NCI-H146 (cell line): ENCODE measurements around the gene APLNR.
"Not testable (repeated sequence)": the region's sequence is repeated elsewhere in the genome, so short reads cannot be mapped to it uniquely, and the experiment has no call there.

Source experiments
- DNase-seq: peaks from one replicate; lab custom pipeline; 2025; lab: John Stamatoyannopoulos, UW

The APLNR gene

GRCh38 chr11:57237204-57237681 is at the start of gene APLNR:
Gene APLNR, minus strand, starts transcription at chr11:57237250. Its CDS starts 246 bp downstream, at chr11:57237004.
- no peak for DNase-seq

GRCh38 chr11:57283231-57283990 is 46.4 kb upstream of the APLNR start:
- no peak for DNase-seq

DNA sequence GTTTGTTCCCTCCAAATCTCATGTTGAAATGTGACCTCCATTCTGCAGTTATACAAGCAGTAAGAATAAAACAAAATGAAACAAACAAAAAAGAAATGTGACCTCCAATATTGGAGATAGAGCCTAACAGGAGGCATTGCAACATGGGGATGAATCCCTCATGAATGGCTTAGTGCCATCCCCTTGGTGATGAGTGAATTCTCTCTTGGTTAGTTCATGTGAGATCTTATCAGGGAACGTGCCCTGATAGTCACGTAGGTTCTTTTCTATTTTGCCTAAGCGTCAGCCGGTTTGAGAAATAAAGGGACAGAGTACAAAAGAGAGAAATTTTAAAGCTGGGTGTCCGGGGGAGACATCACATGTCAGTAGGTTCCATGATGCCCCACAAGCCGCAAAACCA is 44.5 kb upstream of the APLNR start:
- DNase-seq, result not testable (repeated sequence)

GRCh38 chr11:57279116-57279515 is 42.1 kb upstream of the APLNR start:
- no peak for DNase-seq

GRCh38 chr11:57278721-57279095 is 41.7 kb upstream of the APLNR start:
- DNase-seq, result peak; percentile 17

GRCh38 chr11:57277845-57278720 is 41.0 kb upstream of the APLNR start:
- peak; percentile 66 for DNase-seq

GRCh38 chr11:57276971-57277675 is 40.1 kb upstream of the APLNR start:
- peak; percentile 21 for DNase-seq

DNA sequence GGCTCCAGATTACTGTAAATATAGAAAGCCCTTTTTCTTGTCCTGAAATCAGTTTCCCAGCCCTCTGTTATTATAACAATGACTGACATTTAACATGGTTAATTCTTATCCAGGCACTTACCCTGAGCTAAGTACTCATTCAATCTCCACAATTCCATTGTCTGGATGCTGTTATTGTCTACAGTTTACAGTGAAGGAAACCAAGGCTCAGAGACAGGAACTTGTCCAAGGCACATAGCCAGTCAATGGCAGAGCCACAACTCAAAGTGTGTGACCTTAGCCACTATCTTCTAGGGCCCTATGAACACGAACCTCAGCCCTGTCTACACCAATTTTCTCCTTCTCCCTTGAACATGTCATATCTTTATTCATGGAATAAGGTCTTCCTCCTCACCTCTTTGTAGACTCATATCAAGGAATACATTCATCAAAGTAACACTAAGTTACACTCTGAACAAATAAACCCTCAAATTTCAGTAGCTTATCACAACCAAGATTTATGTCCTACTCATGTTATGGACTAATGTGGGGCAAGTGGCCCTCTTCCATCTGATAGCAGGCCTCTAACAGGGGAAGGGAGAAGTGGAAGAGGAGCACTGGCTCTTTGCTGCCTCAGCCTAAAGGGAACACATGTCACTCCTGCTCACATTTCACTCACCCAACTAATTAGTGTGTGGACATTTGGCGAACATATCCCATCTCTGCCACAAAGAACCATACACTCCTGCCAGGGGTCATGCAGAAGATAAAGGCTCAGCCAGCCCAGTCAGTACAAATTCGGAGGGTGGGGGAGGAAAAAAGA is 39.3 kb upstream of the APLNR start:
- no peak for DNase-seq

GRCh38 chr11:57275582-57275981 is 38.5 kb upstream of the APLNR start:
- no peak for DNase-seq

DNA sequence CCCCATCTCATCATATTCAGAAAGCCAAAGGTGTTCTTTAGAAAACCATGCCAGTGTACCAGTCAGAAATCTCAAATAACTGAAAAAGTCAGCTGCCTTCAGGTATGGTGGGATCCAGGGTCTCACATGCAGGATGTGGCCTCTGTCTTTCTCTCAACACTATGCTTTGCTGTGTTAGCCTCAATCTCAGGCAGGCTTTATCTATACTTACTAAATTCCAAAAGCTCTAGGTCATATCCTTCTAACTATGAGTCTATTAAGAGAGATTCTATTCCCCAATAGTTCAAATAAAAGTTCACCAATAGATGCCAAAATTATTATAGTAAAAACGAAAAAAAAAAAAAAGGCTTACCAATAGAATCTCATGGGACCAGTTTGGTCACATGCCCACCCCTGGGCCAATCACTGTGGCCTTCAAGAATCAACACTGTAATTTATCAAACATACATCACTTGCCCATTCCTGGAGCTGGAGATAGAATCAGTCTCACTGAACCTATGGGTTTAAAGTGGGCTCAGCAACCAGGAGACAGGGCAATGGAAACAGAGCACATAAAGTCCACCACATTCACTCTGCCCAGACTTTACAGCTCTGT is 38.0 kb upstream of the APLNR start:
- no peak for DNase-seq

DNA sequence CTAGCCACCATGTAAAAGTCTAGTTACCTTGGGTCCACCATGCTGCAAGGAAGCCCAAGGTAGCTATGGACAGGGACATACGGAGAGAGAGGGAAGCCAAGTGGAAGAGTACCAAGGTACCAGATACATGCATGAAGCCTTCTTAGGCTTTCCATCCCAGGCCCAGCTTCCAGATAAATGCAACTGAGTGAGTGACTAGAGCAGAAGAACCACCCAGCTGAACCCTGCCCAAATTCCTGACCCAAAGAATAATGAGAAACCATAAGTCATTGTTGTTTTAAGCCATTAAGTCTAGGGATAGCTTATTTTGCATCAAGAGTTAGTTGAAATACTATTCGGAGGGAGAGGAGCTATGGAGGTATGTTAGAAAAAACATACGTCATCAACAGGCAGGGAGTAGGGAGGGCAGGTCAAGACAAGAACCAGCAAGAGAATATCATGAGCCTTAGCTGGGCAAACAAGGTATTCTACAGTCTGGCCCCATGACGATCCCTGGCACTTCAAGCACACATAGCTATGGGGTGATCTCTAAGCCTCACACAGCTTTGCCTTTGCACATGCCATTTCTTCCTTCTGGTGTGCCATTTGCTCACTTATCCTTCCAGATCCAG is 36.5 kb upstream of the APLNR start:
- DNase-seq, result no peak

- peak; percentile 1 for DNase-seq
Observed at GRCh38 chr11:57269571-57270021, 32.5 kb upstream of the APLNR start.

DNA sequence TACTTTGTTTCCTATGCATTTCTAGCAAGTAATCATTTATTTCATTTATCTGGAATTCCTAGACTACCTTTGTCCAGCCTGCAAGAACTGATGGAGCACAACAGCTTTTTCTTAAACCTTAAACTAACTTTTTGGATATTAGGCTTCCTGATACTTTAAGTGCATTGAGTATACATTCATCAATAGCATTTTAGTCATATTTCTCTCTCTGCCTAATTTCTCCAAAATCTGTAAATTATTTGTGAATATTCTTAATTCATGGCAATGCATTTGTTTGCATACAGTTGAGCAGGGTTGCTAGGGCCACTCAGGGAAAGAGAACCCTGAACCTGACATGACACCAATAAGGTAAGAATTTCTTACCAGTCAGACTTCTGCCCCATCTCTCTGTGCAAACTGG is 29.1 kb upstream of the APLNR start:
- DNase-seq, result no peak

- DNase-seq, result no peak
Observed at GRCh38 chr11:57263351-57263750, 26.3 kb upstream of the APLNR start.

DNA sequence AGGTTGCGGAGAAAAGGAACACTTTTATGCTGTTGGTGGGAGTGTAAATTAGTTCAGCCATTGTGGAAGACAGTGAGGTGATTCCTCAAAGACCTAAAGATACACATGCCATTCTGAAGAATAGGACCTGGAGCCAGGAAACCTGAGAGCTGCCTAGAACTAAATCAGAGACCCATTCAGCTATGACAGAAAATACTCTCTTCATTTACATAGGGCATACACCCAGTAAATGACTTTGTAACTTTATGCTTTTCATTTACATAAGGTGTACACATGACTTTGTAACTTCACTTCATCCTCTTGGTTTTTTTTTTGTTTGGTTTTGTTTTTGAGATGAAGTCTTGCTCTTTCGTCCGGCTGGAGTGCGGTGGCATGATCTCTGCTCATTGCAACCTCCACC is 25.1 kb upstream of the APLNR start:
- DNase-seq, result no peak

GRCh38 chr11:57260937-57261783 is 24.1 kb upstream of the APLNR start:
- DNase-seq, result no peak

GRCh38 chr11:57256119-57256518 is 19.1 kb upstream of the APLNR start:
- DNase-seq, result no peak

GRCh38 chr11:57255618-57256017 is 18.6 kb upstream of the APLNR start:
- no peak for DNase-seq

- DNase-seq, result no peak
Observed at GRCh38 chr11:57254631-57255030, 17.6 kb upstream of the APLNR start.
